ENCODE results near the gene SH3YL1.

The SH3YL1 gene

GRCh38 chr2:208335-208734 is 55.5 kb downstream of the SH3YL1 start:
- TF ChIP-seq CTCF (IDR thresholded peaks at IDR 0.05) = no peak

- no peak for TF ChIP-seq CTCF (IDR thresholded peaks at IDR 0.05)
Observed at GRCh38 chr2:203984-204383, 59.8 kb downstream of the SH3YL1 start.

- TF ChIP-seq CTCF (IDR thresholded peaks at IDR 0.05) = no peak
Observed at GRCh38 chr2:203401-203800, 60.4 kb downstream of the SH3YL1 start.

- no peak for TF ChIP-seq CTCF (IDR thresholded peaks at IDR 0.05)
Observed at GRCh38 chr2:202945-203344, 60.9 kb downstream of the SH3YL1 start.

GRCh38 chr2:201648-202433 is 62.0 kb downstream of the SH3YL1 start:
- no peak for TF ChIP-seq CTCF (IDR thresholded peaks at IDR 0.05)

GRCh38 chr2:199041-199966 is 64.5 kb downstream of the SH3YL1 start:
- TF ChIP-seq CTCF (IDR thresholded peaks at IDR 0.05) = no peak

- TF ChIP-seq CTCF (IDR thresholded peaks at IDR 0.05) = no peak
Observed at GRCh38 chr2:196406-196805, 67.4 kb downstream of the SH3YL1 start.
